M059J (cell line): Measurements from ENCODE around the gene SUPT4H1. TPM values are rescaled to one million over a fixed set of nuclear protein-coding genes. Genes with fewer than 3 reads are reported as not detected.

Experiments used
- DNase-seq: peaks from one replicate; pipeline ENCODE4 v3.0.0-alpha.2; 2012; ENCODE audit warnings: low read depth
- total RNA-seq: library from RNA; depleted of rRNA; stranded (reverse); fragments of >200 nt; shearing (Covaris generic); gene quantifications from 2 replicates; pipeline ENCODE4 v1.2.3, GENCODE V29; 2014; rRNA removed

SUPT4H1 gene
- total RNA-seq, 1 experiment from 2014 or later = 64.3 TPM

- DNase-seq = no peak
Measured at GRCh38 chr17:58304750-58305486, 47.1 kb downstream of the SUPT4H1 start.

DNA sequence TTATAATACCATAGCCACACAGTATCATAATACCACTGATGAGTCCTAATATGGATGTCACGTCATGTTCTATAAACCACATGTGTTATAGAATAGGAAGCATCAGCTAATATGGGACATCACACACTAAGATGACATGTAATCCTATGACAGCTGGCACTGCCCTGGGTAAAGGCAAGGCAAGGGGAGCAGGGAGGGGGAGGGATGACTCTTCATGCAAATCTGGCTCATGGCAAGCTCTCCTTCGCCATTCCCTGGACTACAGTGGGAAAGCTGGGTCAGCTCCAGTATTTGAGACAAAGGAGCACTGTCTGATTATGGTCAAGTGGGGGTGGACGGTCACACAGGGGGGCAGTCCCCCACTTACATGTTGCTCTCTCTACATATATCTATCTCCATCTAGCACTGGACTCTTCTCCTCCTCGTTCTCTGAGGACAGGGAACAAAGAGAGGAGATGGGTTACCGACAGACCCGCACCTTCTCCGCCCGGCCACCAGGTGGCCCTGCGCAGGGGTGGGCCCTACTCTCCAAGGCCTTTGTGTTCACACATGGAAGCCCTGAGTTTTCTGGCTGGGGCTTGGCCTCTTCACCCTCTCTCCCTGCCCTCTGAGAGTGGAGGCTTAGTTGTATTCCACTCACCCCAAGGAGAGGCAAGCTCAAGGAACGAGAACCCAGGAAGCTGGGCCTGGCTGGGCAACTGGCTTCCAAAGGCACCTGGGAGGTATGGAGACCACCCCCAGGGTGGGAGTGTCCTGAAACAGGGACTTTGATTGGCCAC lies 47.8 kb downstream of the SUPT4H1 start:
- peak; percentile 35 for DNase-seq

DNA sequence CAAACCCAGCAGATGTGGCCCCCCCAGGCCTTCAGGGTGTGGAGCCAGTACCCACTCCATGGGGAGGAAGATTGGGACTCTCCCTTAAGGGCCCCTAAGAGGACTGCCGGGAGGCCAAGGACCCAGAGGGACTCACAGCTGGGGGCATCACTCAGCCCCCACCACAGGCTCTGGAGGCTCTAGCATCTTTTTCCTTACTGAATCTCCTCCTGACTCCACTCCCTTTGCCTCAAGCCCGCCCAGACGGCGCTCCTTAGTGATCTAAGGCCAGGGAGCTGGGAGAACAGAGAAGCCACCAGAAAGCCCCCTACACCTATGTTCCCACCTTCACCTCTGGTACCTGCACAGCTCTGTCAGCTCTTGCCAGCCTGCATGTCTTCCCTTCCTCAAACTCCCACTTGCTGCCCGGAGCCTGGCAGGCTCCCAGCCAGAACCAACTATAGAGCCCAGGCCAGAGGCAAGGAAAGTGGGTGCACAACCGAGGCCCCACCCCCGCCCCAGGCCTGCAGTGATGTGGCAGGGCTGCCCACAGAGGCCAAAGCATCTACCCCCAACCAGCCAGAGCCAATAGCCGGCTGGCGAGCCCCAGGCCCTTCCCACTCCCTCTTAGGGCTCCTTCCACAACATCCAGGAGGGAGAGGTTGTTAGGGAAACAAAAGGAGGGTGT lies 48.9 kb downstream of the SUPT4H1 start:
- DNase-seq = no peak

DNA sequence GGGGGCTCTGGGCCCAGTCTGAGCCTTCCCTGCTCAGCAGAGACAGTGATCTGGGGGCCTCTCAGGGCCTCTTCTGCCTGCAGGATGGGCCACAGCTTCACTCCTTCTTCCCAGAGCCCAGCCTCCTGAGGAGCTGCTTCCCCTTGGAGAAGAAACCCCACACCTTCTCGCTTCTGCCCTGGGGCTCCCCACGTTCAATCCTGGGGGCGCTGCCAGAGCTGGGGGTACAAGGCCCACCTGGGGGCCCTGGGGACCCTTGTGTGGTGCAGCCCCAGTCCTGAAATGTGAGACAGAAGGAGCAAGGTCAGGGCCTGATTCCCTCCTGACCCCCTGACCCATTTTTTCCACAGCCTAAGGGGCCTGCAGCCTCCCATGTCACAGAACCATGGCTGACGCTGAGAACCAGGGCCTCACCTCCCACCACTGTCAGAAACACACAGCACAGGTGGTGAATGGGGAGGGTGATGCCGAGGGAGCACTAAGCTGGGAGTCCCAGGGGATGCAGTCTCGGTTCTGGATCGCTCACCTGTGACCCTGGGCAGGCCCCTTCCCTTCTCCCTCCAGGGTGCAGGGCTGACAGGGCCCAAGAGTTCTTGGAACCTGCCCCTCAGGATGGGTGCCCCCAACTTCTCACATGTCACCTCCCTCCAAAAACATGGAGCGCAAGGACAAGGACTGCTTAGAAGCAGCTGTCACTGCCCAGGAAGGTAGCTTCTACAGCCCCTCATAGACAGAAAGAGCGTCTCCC lies 49.7 kb downstream of the SUPT4H1 start:
- no peak for DNase-seq

- no peak for DNase-seq
Measured at GRCh38 chr17:58301504-58302150, 50.4 kb downstream of the SUPT4H1 start.

DNA sequence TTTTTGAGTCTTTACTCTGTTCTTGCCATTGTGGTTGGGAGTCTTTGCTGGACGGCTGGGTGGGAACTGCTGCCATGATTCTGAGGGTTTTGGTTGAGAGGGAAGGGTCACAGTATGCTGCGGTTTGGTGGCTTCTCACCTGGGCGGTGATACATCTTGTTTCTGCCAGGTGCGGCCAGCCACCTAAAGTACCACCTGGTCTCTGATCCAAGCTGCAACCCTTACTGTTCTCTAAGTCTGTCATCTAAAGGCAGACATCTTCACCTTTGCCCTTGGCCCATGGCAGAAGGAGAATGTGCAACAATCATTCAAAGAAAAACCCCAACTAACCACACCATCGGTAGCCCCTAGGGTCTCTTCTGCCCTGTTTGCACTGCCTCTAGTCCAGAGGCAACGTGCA lies 51.7 kb downstream of the SUPT4H1 start:
- no peak for DNase-seq

Other genes with a start within 250 kb of the SUPT4H1 start
- not detected in 2 replicates for gene OR4D1, start 203.8 kb downstream of the SUPT4H1 start, total RNA-seq
- not detected in 2 replicates for gene OR4D2, start 185.2 kb downstream of the SUPT4H1 start, total RNA-seq
- gene EPX, start 159.5 kb downstream of the SUPT4H1 start, total RNA-seq = not detected in 2 replicates
- 8.1 and 13.8 TPM in 2 replicates for gene MKS1, start 132.9 kb downstream of the SUPT4H1 start, total RNA-seq
- gene LPO, start 113.6 kb downstream of the SUPT4H1 start, total RNA-seq = not detected in 2 replicates
- gene MPO, start 71.3 kb downstream of the SUPT4H1 start, total RNA-seq = not detected in 2 replicates
- gene TSPOAP1, start 23.4 kb downstream of the SUPT4H1 start, total RNA-seq = 0.22 and 0.47 TPM in 2 replicates
- 0.17 TPM in 1 of 2 replicates, not detected in the other for gene RNF43, start 65.3 kb upstream of the SUPT4H1 start, total RNA-seq
- not detected in 2 replicates for gene HSF5, start 136.2 kb upstream of the SUPT4H1 start, total RNA-seq
- 24.4 and 32.5 TPM in 2 replicates for gene MTMR4, start 162.4 kb upstream of the SUPT4H1 start, total RNA-seq